UCSD-AML1 (cell line): ENCODE data around the gene SORCS2.

Source experiments
- DNase-seq: peaks from one replicate; lab custom pipeline; 2025; ENCODE audit not compliant: unreplicated experiment; lab: John Stamatoyannopoulos, UW

Gene SORCS2

DNA sequence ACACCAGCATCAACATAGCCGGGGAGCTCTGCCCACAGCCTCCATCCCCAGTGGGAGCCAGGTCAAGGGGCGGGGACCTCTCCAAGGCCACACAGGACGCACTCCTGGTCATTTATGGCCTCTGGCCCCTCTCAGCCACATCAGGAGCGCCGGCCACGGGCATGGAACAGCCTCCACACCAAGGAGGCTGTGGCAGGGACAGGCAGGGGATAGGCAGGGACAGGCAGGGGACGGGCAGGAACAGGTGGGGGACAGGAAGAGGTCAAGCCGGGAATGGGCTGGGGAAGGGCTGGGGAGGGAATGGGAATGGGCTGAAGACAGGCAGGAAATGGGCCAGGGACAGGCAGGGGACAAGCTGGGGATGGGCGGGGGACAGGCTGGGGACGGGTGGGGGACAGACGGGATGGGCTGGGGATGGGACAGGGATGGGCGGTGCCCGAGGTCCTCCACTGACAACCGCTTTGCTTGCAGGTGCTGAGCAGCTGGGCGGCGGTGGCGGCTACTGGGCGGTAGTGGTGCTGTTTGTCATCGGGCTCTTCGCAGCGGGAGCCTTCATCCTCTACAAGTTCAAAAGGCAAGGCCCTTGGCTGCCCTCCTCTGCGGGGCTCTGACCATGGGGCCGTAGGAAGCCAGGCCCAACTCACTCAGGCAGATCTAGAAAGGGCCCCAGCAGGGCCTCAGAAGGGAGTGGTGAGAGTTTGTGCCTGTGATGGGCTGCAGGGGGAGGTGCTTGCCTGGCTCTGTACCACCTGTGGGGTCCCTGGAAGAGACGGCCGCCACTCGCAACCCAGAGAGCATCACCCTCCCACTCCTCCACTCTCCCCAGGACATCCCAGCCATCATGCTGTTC is 541.7 kb downstream of the SORCS2 start:
- DNase-seq, result no peak

DNA sequence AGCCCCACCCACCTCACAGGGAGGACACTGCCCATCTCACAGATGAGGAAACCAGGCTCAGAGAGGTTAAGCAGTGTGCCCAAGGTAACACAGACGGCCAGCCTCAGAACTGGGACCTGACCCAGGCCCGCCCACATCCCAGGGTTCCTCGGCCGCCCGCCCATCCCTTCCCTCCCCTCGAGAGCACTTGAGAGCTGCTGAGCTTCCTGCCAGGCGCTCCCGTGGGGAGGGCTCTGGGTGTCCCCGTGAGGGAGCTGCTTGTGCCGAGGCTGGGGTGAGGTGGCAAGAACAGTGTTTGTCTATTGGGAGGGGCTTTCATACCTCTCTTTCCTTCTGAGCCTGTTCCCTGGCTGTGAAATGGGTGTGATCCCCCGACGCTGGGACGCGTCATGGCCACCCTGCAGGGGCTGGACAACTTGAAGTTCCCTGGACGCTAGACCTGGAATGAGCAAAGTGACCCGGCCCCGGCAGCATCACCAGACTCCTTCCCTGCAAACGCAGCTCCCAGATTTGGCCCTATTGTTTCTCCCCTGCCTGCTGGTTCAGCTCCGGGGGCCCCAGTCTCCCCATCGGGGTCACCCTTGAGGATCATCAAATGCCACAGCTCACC is 542.4 kb downstream of the SORCS2 start:
- DNase-seq, result no peak

DNA sequence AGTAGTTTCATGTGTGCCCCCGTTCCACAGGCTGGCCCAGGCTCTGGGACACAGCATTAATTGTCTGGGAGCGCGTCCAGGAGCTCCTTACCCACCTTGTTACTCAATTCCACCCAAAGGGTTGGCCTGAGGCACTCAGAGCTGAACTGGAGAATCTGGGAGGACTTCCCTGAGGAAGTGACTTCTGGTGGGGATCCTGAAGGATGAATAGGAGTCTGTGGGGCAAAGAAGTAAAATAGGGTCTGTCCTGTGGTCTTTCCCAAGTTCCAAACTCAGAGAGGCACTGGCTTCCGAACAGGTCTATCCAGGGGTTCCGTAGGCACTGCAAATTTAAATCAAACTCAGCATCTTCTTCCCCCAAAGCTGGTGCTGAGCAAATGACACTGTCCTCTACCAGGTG is 543.1 kb downstream of the SORCS2 start:
- DNase-seq, result no peak

DNA sequence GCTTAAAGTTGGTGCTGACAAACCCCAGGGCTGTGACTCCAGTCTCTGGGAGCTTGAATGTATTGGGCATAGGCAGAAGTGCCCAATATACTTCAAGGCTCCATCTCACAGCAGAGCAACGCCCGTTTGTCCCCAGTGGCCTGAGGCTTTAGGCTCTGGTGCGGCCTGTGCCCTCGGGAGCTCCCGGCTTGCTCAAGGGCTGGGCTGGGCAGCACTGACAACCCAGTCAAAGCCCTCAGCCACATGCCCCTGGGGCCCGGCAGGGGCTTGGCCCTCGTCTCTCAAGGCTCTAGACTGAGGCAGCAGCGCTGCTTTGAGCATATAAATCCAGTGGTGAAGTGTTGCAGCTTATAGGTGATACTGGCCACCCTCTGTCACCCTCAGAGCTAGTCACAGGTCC is 543.6 kb downstream of the SORCS2 start:
- DNase-seq, result no peak

DNA sequence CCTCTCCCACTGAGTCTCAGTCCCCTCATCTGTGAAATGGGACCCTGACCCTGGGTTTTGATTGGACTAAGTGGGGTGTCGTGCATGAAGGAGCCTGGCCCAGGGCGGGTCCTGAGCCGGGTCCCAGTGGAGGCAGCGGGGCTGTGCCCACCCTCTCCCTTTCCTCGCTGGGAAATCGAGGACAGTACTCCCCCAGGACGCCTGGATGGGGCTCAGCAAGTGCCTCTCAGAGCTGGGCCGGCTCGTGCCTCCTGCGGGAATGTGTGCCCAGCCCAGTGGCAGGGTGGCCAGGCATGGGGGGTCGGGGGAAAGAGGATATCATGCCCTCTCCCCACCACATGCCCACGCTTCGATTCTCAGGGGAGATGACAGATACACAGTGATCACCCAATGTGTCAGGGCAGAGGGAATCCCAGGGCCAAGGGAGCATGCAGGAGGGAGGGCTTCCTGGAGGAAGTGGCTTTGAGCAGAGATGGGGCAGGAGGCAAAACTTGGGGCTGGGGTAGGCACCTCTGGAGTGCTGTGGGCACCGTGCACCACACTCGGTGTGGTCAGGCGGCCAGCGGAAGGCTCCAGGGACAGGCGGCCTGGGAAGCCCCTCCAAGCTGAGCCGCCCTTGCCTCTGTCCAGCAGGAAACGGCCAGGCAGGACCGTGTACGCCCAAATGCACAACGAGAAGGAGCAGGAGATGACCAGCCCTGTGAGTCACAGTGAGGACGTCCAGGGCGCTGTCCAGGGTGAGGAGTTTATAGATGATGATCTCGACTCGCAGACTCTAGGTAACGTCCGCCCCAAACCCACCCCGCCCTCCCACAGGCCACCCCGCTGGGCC is 544.3 kb downstream of the SORCS2 start:
- no peak for DNase-seq

DNA sequence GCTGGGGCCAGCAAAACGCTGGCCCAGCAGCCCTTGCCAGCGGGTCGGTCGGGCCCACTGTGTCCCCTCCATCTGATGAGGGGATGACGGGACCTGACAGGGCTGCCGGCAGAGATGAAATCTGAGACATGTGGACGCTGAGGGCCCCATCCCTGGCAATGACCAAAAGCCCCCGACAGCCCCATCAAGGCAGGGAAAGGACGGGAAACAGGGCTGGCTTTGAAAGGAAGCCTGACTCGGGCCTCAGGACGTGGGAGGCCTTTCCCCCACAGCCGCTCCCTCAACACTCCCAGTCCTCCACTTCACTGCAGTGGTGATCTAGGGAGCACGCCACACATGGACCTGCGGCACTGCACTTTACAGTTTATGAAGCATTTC is 544.9 kb downstream of the SORCS2 start:
- DNase-seq, result no peak

DNA sequence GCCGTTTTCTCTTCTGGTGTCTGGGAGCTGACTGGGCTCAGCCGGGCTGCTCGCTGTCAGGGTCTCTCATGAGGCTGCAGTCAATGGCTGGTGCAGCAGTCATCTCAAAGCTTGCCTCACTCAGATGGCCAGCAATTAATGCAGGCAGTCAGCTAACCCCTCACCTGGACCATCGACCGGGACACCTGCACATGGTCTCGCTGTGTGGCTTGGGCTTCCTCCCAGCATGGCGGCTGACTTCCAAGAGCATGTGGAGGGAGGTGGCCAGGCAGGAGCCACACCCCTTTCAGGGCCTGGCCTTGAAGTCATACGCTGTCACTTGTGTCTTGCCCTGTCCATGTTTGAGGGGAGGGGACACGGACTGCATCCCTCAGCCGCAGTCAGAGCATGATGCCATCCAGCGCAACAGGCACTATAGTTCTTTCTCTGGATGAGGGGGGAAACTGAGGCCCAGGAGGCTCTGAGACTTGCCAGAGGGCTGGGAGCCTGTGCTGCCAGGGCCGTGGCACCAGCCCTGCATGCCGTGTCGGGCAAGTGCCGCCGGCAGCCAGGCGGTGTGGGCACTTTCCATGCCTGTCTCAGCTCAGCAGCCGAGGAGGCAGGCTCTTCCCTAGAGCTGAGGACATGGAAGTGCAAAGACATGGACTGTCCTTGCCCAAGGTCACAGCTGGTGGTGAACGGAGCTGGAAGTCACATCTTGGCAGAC is 545.6 kb downstream of the SORCS2 start:
- DNase-seq, result no peak

DNA sequence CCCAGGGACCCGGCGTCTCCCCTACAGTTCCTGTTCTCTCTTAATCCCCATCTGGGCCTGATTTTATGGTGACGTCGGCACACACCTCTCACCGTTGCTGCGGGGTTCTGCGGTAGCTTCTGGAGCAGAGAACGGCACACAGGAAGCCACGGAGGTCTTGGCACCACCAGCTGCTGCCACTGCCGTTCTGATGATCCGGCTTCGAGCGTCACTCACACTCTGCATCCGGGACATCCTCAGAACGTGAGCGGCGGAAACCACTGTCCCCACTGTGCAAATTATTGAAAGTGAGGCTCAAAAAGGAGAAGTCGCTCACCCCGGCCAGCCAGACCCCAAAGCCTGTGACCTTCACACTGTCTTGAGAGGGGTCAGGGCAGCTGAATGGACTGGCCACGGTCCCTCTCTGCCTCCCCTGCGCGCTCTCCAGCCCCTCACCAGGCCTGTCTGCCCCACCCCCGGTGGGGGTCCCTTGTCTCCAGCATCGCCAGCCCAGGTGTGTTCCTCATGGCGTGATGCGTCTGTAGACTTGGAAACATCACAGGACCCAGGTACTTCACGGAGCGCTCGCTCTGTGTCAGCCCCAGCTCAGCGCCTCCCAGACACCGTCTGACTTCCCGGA is 546.2 kb downstream of the SORCS2 start:
- peak; percentile 61 for DNase-seq

DNA sequence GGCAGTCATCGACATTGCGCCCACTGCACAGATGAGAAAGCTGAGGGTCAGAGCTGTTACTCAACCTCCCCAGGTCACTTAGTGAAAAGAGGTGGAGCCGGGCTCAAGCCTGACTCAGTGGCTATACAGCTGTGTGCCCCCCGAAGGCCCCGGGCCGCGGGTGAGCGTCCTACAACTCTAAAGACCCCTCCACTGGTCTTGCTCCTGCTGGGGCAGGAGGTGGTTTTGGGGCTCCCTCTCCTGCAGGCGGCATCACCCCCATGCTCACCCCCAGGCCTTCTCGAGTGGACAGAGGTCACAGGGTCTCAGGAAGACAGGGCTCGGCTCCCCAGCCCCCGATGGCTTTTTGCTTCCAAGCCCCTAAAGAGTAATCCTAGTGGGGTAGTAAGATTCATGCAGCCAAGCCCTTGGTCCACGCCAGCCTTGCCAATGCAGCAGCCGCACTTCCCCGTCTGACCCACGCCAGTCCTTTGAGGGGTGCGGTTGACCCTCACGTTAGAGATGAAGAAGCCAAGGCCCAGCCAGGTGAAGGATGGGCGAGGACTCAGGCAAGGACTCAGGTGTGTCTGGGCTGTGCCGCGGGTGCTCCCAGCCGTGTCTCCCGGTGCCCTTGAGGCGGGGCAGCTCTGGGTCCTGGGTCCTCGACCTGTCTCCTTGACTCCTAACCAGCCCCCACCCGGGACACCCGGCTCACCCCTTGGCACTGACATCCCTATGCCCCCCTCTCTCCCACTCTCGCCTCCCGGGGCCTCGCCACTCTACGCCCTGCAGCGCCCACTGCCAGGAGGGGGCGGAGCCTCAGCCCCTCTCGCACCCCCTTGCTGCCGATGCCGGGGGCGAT is 547.0 kb downstream of the SORCS2 start:
- DNase-seq, result no peak

DNA sequence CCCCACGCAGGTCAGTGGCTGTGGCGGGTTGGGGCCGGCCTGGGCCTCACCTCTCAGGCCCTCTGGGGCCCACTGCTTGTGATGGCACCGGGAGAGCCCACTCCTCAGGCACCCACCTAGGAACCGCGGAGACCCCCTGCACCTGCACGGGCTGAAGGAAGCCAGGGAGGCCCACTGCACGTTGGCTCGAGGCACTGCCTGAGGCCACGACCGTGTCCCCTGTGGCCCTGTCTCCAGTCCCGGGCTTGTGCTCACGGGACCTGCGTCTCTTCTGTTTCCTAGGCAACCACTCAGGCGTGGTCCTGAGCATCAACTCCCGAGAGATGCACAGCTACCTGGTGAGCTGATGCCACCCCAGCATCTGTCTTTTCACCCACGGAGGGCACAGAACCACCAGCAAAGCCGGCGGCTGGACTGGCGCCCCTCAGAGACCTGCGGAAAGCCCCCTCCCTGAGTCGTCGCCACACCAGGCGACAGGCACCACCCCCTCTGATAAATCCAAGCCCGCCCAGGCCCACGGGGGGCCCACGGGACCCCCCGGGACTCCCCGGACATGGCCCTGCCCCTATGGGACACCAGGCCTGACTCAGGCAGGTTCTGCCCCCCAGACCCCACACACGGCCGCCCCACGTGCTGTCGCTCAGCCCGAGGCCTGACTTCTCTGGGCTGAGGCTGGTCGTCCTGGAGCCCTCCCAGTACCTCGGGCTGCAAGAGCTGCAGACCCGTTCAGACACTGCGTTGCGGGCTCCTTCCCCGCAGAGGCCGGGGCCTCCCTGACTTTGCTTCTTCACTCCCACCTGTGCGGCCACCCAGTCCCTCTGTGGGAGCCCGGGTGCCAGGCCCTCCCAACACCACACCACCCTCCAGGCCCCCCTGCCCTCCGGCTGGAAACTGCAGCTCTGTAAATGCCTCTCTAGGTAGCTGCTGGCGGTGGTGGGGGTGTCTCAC is 547.9 kb downstream of the SORCS2 start:
- no peak for DNase-seq

DNA sequence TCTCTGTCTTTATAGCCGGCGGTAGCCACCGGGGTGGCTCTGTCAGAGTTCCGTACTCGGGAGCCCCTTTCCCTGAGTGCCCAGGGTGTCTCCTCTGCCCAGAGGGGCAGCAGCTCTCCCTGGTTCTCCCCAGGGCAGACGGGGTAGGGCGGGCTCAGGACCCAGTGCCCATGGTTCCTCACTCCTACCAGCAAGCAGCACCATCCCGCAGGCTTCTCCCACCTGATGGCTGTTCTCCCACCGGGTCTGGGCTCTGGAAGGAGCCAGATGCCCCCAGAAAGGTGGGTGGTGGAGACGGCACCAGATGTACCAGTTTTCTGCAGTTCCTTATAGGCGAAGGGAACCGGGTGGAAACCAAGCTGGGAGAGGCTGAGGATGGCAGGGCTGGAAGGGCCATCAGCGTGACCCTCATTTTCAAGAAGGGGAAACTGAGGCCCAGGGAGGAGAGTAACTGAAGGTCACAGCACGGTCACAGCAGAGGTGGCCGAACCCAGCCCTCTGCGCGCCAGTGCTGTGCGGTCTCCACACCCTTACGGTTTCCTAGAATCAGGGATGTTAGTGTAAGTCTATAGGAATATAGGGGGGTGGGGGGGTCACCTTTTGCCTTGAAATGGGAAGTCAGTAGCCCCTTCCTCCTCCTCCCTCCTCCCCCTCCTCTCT is 548.7 kb downstream of the SORCS2 start:
- no peak for DNase-seq

DNA sequence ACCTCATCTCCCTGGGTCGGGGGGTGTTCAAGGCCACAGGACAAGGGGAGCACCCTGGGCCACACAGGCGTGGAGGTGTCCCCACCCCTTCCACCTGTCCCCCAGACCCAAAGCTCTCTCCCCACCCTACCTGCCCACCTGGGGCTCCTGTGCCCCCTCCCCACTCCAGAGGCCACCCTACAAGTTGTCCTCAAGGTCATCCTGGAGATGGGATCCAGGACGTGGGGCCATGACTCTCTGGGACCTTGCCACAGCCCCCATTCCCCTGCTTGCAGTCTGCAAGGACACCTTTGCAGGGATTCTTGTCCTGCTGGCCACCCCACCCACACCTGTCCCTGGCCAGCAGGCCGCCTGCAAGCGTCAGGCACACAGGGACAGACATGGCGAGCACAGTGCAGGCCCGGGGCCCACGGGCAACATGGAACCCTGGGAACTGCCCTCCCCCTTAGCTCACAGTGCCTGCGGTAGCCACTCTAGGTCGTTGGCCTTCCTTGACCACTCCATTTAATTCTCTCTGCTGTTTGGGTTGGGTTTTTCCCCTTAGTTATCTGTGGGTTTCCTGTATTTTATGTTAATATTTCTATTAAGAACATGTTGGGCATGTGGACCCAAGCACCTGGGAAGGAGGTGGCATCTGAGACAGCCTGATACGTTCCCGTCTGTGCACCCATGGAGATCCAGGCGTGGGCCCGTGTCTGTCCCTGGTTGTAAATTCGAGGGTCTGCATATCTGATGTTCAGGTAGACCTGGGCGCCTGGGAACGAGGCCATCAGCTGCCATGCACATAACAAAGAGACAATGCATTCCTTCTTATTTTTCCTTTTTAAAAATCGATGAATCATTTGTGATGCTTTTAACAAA is 549.8 kb downstream of the SORCS2 start:
- DNase-seq, result no peak

DNA sequence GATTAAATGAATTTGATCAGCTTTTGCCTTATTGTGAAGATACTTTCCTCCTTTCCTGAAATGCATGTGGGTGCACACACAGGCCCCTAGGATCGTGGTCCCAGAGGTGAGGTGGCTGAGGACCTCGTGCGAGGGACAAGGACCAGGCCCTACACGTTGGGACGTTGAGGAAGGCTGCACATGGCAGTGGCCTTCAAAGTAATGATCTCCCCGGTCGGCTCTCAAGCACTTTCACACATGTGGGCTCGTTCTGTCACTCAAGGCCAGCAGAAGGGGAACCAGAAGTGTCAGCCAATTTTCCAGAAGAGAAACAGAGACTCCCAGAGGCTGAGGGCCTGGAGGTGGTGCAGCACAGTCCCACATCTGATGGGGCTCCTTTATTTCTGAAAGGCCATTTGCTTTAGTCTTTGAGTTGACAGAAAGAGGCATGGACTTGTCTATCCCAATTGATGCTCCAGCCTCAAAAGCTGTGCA is 550.5 kb downstream of the SORCS2 start:
- no peak for DNase-seq

DNA sequence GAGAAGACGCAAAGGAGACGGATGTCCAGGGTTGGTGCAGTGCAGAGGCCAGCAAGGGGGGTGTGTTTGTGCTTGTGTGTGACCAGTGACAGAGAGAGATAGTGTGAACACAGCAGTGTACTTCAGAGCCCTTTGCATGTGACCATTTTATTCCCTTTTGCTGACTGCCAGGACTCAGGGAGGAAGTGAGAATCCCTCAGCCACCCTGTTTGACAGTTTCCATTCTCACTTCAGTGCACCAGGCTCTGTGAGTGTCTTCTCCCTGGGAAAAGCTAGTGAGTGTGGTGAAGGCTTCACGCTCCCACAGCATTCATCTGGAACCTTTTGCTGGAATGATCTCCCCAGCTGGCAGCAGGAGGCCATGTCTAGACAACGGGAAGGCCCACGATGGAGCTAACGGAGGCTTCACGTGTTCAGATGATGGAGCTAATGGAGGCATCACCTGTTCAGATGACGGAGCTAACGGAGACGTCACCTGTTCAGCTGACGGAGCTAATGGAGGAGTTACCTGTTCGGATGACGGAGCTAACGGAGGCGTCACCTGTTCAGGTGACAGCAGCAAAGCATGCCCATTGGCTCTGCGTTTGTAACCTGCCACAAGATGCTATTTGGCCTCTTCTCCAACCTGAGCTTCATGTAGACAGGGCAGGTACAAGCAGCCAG is 551.9 kb downstream of the SORCS2 start:
- DNase-seq, result no peak

DNA sequence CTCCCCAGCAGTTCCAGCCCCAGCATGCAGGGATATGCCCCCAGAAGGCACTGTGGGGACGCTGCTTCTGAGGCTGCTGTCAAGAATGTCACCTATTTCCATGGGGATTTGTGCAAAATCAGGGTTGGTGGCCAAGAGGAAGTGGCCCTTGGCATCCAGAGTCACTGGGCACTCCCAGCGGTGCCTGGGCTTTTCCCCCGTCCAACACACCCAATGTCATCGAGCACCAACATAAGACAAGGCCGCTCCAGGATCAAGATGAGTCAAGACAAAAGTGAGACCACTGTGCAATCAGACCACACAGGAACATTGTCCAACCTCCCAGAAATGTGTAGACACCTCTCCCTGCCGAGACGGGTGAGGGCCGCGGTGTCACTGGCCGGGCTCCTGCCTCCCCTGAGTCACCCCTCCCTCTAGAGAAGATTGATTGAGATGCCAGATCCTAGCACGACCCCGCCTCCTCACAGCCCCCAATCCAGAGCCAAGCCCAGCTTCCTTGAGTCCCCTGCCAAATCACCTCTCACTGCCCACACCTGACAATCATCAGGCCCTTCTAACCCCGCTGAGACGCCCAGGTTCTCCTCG is 553.1 kb downstream of the SORCS2 start:
- DNase-seq, result no peak

DNA sequence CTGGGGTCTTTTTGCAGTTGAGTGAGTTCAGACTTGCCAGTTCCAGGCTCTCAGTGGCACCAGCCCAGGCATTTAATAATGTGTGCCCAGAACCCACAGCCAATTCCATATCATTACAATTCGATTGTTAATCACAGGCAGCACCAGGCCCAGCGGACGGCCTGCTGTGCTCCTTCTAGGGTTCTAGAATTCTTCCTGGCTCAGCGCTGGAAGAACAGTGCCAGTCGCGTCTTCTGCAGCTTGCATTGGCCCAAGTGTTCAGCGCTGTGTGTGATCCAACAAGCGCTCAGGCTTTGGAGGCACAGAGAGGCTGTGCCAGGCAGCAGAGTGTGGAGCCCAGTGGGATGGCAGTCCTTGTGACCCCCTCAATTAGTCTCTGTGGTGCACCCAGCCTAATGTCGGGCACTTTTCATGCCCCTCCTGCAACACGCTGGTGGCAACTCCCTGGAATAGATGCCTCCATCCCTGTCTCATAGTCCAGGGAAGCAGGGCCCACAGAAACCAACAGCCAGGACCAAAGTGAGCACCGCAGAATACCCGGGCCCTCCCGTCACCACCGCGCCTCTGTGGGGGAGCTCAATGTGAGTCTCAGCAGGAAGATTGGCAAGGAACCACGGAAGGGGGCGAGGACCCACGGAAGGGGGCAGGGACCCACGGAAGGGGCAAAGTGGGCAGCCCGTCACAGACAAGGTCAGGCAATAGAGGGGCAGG is 554.2 kb downstream of the SORCS2 start:
- DNase-seq, result no peak
